ENCODE results near the gene HINT3. TPM values are rescaled to one million over a fixed set of nuclear protein-coding genes. Genes with fewer than 3 reads are reported as not detected.
"Not testable (repeated sequence)": the region's sequence is repeated elsewhere in the genome, so short reads cannot be mapped to it uniquely, and the experiment has no call there.

Gene HINT3
- total RNA-seq, 1 donor = 22.5 TPM

- H3K4me1 ChIP-seq (ENCODE audit: insufficient read depth, low read length) = peaks cover 29% of the 10 kb centered on the region
- H3K4me3 ChIP-seq (ENCODE audit: low read length) = no peak overlapping the region
- no peaks in the 10 kb centered on the region for H3K9me3 ChIP-seq (ENCODE audit: low read depth, low read length)
- no peaks in the 10 kb centered on the region for H3K27me3 ChIP-seq (ENCODE audit: insufficient read depth, low read length)
These were observed 28.8 kb upstream of the HINT3 start for GRCh38 chr6:125927761-125928160.

GRCh38 chr6:125930765-125931418 lies 25.7 kb upstream of the HINT3 start:
- H3K4me1 ChIP-seq (ENCODE audit: insufficient read depth, low read length) = peaks cover 7% of the 10 kb centered on the region
- H3K4me3 ChIP-seq (ENCODE audit: low read length) = no peak overlapping the region
- no peaks in the 10 kb centered on the region for H3K9me3 ChIP-seq (ENCODE audit: low read depth, low read length)
- H3K27me3 ChIP-seq (ENCODE audit: insufficient read depth, low read length) = no peaks in the 10 kb centered on the region

- Histone ChIP-seq H3K9me3 (ENCODE audit: low read depth, low read length) (no peaks in the 10 kb centered on the region), H3K27me3 (ENCODE audit: insufficient read depth, low read length) (no peaks in the 10 kb centered on the region), H3K4me1 (ENCODE audit: insufficient read depth, low read length) (peaks cover 7% of the 10 kb centered on the region), H3K4me3 (ENCODE audit: low read length) (no peak overlapping the region)
These were observed 24.7 kb upstream of the HINT3 start for GRCh38 chr6:125931733-125932450.

GRCh38 chr6:125932451-125932795 lies 24.1 kb upstream of the HINT3 start:
- H3K4me1 ChIP-seq (ENCODE audit: insufficient read depth, low read length) = peaks cover 7% of the 10 kb centered on the region
- no peaks in the 10 kb centered on the region for H3K27me3 ChIP-seq (ENCODE audit: insufficient read depth, low read length)
- H3K4me3 ChIP-seq (ENCODE audit: low read length) = no peak overlapping the region
- H3K9me3 ChIP-seq (ENCODE audit: low read depth, low read length) = no peaks in the 10 kb centered on the region

GRCh38 chr6:125935520-125935919 lies 21.1 kb upstream of the HINT3 start:
- H3K27me3 ChIP-seq (ENCODE audit: insufficient read depth, low read length); H3K9me3 ChIP-seq (ENCODE audit: low read depth, low read length); H3K4me3 ChIP-seq (ENCODE audit: low read length): not testable (repeated sequence)

GRCh38 chr6:125939026-125939425 lies 17.5 kb upstream of the HINT3 start:
- Histone ChIP-seq H3K4me3 (ENCODE audit: low read length) (no peak overlapping the region), H3K4me1 (ENCODE audit: insufficient read depth, low read length) (no peaks in the 10 kb centered on the region), H3K9me3 (ENCODE audit: low read depth, low read length) (no peaks in the 10 kb centered on the region), H3K27me3 (ENCODE audit: insufficient read depth, low read length) (no peaks in the 10 kb centered on the region)

More at GRCh38 chr6:125935520-125935919, 21.1 kb upstream of the HINT3 start:
- H3K4me1 ChIP-seq (ENCODE audit: insufficient read depth, low read length) = not testable (repeated sequence)

GRCh38 chr6:125939791-125940190 lies 16.8 kb upstream of the HINT3 start:
- Histone ChIP-seq H3K27me3 (ENCODE audit: insufficient read depth, low read length) (no peaks in the 10 kb centered on the region), H3K4me3 (ENCODE audit: low read length) (no peak overlapping the region), H3K4me1 (ENCODE audit: insufficient read depth, low read length) (peaks cover 4% of the 10 kb centered on the region), H3K9me3 (ENCODE audit: low read depth, low read length) (no peaks in the 10 kb centered on the region)

- Histone ChIP-seq H3K27me3 (ENCODE audit: insufficient read depth, low read length) (no peaks in the 10 kb centered on the region), H3K9me3 (ENCODE audit: low read depth, low read length) (no peaks in the 10 kb centered on the region), H3K4me3 (ENCODE audit: low read length) (no peak overlapping the region), H3K4me1 (ENCODE audit: insufficient read depth, low read length) (peaks cover 4% of the 10 kb centered on the region)
These were observed 16.1 kb upstream of the HINT3 start for GRCh38 chr6:125940247-125941041.

GRCh38 chr6:125942672-125943527 lies 13.7 kb upstream of the HINT3 start:
- Histone ChIP-seq H3K4me1 (ENCODE audit: insufficient read depth, low read length) (peaks cover 4% of the 10 kb centered on the region), H3K27me3 (ENCODE audit: insufficient read depth, low read length) (no peaks in the 10 kb centered on the region), H3K4me3 (ENCODE audit: low read length) (no peak overlapping the region)

GRCh38 chr6:125943528-125944433 lies 12.8 kb upstream of the HINT3 start:
- Histone ChIP-seq H3K4me3 (ENCODE audit: low read length) (no peak overlapping the region), H3K4me1 (ENCODE audit: insufficient read depth, low read length) (peaks cover 4% of the 10 kb centered on the region), H3K9me3 (ENCODE audit: low read depth, low read length) (no peaks in the 10 kb centered on the region), H3K27me3 (ENCODE audit: insufficient read depth, low read length) (no peaks in the 10 kb centered on the region)

More at GRCh38 chr6:125942672-125943527, 13.7 kb upstream of the HINT3 start:
- no peaks in the 10 kb centered on the region for H3K9me3 ChIP-seq (ENCODE audit: low read depth, low read length)

GRCh38 chr6:125944434-125944816 lies 12.1 kb upstream of the HINT3 start:
- no peak overlapping the region for H3K4me3 ChIP-seq (ENCODE audit: low read length)
- H3K9me3 ChIP-seq (ENCODE audit: low read depth, low read length) = no peaks in the 10 kb centered on the region
- H3K27me3 ChIP-seq (ENCODE audit: insufficient read depth, low read length) = no peaks in the 10 kb centered on the region
- peaks cover 4% of the 10 kb centered on the region for H3K4me1 ChIP-seq (ENCODE audit: insufficient read depth, low read length)

GRCh38 chr6:125944896-125945295 lies 11.7 kb upstream of the HINT3 start:
- no peaks in the 10 kb centered on the region for H3K27me3 ChIP-seq (ENCODE audit: insufficient read depth, low read length)
- peaks cover 4% of the 10 kb centered on the region for H3K4me1 ChIP-seq (ENCODE audit: insufficient read depth, low read length)
- H3K4me3 ChIP-seq (ENCODE audit: low read length) = no peak overlapping the region
- no peaks in the 10 kb centered on the region for H3K9me3 ChIP-seq (ENCODE audit: low read depth, low read length)

- H3K4me3 ChIP-seq (ENCODE audit: low read length) = no peak overlapping the region
- H3K4me1 ChIP-seq (ENCODE audit: insufficient read depth, low read length) = peaks cover 4% of the 10 kb centered on the region
- no peaks in the 10 kb centered on the region for H3K9me3 ChIP-seq (ENCODE audit: low read depth, low read length)
- no peaks in the 10 kb centered on the region for H3K27me3 ChIP-seq (ENCODE audit: insufficient read depth, low read length)
These were observed 11.0 kb upstream of the HINT3 start for GRCh38 chr6:125945378-125946141.

All from mononuclear cell (primary cell).